Measurements from ENCODE around the gene ZNF462.

The ZNF462 gene

DNA sequence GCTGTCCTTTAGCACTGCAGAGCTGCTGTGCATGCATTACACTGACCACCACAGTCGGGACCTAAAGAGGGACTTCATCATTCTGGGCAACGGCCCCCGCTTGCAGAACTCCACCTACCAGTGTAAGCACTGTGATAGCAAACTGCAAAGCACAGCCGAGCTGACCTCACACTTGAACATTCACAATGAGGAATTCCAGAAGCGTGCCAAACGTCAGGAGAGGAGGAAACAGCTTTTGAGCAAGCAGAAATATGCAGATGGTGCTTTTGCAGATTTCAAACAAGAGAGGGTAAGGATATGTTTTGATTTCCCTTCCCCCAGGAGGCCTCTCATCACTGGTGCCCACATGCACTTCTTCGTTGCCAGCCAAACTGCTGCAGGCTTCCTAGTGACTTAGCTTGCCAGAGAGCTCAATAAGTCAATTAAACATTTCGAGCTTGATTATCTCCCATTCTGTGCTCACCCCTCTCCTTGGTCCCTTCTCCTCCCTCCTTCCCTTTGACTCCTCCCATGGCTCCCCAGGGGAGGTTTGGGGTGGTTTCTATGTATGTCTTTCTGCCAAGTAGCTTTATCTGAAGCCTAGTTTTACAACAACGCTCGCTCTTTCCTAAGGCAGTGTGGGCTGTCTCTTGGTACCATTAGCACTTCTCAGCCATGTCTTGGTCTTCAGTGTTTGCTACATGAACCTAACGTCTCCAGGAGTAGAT, 66.7 kb downstream of the ZNF462 start:
- DNase-seq (ENCODE audit: low read depth, low spot score) = no peak

DNA sequence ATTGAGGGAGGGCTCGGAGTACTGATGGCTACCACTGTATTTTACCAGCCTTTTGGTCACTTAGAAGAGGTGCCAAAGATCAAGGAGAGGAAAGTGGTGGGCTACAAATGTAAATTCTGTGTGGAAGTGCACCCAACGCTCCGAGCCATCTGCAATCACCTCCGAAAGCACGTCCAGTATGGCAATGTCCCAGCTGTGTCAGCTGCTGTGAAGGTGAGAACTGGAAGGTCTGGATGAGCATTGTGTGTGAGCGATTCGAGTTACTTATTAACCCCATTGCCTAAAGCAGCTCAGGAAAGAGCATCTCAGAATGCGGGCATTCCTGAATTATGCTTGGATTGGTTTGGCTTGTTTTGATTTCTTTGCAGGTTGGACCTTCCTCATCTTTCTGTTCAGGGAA, 67.5 kb downstream of the ZNF462 start:
- DNase-seq (ENCODE audit: low read depth, low spot score) = no peak

DNA sequence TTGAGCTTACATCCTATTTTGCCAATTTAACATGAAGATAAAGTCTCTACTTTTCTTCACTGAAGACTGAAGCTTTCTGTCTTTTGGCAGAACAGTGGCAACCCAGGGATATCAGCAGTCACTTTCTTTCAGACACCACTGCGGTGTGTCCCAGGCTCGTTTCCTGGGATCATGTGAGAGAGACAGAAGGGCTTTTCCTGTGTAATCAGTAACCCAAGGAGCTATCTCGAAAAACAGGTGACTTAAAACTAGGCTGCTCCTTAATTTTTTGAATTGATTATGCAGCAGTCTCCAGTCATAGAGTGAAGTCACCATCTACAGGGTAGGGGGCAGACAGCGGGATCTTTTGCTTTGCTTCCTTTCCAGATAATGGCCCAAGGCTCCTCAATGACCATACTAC, 68.5 kb downstream of the ZNF462 start:
- no peak for DNase-seq (ENCODE audit: low read depth, low spot score)

DNA sequence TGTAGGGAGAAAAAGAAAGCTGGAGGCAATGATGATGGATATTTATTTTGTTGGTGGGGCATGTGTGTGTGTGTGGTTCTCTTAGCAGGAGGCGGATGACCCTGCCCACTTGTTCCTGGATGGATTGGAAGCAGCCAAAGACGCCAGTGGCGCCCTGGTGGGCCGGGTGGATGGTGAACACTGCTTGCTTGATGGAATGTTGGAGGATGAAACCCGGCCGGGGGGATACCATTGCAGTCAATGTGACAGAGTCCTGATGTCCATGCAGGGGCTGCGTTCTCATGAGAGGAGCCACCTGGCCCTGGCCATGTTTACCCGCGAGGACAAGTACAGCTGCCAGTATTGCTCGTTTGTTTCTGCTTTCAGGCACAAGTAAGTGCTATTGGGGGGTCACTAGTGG, 69.2 kb downstream of the ZNF462 start:
- no peak for DNase-seq (ENCODE audit: low read depth, low spot score)

- no peak for DNase-seq (ENCODE audit: low read depth, low spot score)
These were observed 69.7 kb downstream of the ZNF462 start for GRCh38 chr9:106932675-106933074.

DNA sequence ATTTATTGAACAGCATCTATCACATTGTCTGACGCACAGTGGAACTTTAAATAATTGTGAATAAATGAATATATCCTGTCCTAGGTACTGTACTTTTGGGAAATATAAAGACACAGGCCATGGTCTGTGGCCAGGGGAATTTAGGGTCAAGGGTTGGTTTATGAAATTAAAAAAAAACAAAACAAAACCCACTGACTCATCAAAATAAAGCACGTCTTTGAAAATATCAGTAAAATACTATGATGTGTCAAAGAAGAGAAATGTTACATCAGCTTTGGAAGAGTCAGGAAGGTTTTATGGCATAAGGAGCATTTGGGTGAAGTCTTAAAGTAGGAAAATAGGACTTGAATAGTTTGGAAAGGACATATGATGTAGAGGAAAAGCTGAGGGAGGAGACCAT, 70.5 kb downstream of the ZNF462 start:
- no peak for DNase-seq (ENCODE audit: low read depth, low spot score)

DNA sequence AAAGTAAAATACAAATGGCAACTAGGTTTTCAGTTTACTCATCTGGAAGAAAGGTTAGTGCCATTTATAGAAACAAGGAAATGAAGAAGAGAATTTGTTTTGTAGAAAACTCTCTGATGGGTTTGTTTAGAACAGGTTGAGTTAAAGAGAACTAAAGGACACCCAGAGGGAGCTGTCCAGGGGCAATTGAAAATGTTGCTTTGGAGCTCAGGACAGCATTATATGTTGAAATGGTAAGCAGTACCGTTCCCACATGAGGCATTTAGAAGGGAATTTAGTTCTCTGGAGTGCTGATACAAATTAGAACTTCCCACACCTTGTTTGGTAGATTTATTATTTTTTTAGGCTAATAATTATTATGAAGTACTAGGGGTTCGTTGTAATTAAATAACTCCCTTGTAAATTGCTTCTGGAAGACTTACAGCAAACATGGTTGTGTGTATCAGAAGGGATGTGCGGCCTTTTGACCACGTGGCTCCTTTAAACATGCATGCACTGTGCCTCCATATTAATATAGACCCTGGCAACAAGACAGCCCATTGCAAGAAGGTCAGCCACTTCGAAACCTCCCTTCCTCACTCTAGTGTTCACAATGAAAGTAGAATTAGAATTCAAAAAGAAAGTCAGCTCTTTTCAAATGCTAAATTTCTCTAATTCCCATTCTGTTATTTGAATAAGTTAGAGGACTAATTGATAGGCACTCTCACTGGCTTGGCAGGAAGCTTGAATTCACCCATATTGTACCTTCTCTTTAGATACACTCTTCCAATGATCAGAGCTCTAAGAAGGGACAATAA, 71.7 kb downstream of the ZNF462 start:
- no peak for DNase-seq (ENCODE audit: low read depth, low spot score)

GRCh38 chr9:106936680-106937079, 73.7 kb downstream of the ZNF462 start:
- DNase-seq (ENCODE audit: low read depth, low spot score) = no peak

- DNase-seq (ENCODE audit: low read depth, low spot score) = no peak
These were observed 79.0 kb downstream of the ZNF462 start for GRCh38 chr9:106941916-106942315.

GRCh38 chr9:106945727-106946660, 83.0 kb downstream of the ZNF462 start:
- DNase-seq (ENCODE audit: low read depth, low spot score) = no peak

- DNase-seq (ENCODE audit: low read depth, low spot score) = no peak
These were observed 84.3 kb downstream of the ZNF462 start for GRCh38 chr9:106947106-106947900.

DNA sequence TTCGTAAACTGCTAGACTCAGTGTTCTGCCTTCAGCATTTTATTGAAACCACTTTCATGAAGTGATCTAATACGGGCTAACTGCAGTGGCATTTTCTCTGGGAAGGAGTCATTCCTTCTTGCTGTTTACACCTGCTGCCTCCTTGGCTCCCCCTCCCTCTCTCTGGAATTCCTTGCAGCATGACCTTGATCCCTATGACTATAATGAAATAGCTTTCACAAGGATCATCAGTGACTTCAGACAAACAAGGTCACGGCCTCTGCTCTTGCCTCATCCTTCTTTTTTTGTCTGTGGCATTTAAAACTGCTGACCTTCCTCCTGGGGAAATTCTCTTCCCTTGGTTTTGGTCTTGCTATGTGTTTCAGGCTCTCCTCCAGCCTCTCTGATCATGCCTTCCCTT, 90.2 kb downstream of the ZNF462 start:
- no peak for DNase-seq (ENCODE audit: low read depth, low spot score)

DNA sequence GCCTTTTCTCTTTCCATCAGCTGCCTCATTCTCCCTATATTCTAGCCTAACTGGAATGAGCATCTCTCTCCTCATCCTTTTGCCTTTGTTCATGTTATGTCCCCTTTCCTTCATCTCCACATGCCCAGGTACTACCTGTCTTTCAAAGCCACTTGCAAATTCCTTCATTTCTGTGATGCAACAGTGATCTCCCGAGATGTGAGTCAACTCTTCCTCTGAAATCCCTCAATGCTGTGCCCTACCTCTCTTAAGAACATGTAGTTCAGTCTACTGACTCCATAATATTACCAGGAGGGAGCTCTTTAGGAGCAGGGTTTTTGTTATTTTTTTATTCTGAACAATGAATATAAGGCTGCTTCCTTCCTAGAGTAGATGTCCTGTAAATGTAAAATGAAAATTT, 91.6 kb downstream of the ZNF462 start:
- no peak for DNase-seq (ENCODE audit: low read depth, low spot score)

GRCh38 chr9:106954974-106955850, 92.2 kb downstream of the ZNF462 start:
- no peak for DNase-seq (ENCODE audit: low read depth, low spot score)

- DNase-seq (ENCODE audit: low read depth, low spot score) = no peak
These were observed 94.0 kb downstream of the ZNF462 start for GRCh38 chr9:106956971-106957370.

DNA sequence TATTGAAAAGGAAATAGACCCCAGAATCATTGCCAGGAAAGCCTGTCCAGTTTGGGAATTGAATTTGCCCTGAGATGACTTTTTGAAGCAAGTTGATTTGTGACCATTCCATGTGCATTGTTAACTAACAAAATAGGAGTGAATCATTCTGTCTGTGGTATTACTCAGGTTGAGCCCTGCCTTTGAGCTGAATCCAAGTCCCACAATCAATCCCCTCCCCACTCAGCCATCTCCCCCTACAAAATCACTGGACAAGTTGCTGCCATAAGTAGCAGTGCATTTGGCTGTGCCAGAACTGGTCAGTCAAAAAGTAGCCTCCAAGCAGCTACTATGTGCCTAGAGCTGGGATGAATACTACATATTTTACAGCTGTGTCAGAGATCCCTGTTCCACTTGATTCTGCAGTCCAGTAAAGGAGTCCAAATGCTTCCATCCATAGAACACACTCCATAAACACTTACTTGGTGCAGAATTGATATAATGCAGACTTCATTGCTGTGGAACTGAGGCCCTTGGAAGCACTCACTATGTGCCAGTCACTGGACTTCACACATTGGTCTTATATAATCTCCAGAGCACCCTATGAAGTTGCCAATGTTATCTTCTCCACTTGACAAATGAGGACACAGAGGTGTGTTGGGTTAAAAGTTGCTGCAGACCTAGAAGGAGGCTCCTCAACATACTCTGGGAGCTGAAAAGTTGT, 96.1 kb downstream of the ZNF462 start:
- DNase-seq (ENCODE audit: low read depth, low spot score) = no peak

DNA sequence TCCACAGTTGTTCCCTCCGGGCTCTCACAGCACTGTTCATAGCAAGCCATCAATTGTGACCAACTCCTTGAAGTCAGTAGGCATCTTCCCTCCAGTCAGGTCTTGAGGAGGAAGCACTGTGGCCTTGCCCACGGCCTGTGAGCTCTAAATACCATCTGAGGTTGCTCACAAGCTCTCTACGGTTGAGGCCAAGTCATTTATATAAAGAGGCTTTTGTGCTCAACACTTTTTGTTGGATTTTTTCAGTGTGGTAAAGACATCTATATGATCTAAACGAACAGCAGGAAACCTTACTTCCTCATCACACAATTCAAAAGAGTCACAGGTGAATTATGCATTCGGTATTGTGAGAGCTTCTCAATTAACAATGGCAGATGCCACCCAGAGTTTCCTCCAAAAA, 97.3 kb downstream of the ZNF462 start:
- no peak for DNase-seq (ENCODE audit: low read depth, low spot score)

DNA sequence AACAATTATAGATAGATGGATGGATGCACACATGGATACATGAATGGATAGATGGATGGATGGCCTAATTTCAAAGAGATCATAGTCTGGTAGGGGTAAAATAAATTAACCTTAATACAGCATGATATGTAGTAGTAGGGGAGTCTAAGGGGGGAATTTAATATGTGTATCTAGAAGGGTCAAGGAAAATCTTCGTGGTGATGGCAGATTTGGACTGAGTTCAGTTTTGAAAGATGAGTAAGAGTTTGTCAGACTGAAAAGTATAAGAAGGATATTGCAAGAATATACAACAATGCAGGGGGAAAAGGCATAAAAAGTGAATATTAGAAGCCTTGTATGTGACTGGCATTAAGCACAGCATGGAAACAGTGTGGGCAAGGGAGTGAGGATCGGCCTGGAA, 98.7 kb downstream of the ZNF462 start:
- DNase-seq (ENCODE audit: low read depth, low spot score) = no peak

DNA sequence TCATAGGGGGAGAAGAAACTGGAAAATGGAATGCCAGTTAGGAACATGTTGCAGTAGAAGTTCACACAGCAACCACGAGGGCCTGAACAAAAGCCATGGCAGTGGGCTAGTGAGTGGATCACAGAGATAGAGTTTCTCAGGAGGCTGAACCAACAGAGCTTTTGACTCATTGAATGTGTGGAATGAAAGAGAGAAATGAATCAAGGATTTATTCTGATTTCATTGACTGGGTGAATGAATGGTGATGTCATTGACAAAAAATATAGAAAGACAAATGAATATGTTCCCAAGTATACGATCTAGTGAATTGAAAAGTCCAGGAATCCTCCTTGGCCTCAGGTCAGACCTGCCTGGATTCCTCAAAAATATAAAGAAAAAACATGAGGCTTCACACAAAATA, 99.2 kb downstream of the ZNF462 start:
- DNase-seq (ENCODE audit: low read depth, low spot score) = no peak

Data from ELF-1 (cell line).